Neural cell (in vitro differentiated cells): ENCODE measurements around the gene DCDC1.
A peak's percentile ranks its signal among the peaks of the same experiment; 100 is the strongest.

ENCODE experiments used
- EP300 ChIP-seq: fragments of 450-650 bp; conservative IDR thresholded peaks from 2 replicates; pipeline ENCODE4 v1.6.1; 2014; ENCODE audit warnings: antibody characterized with exemption, mild to moderate bottlenecking, moderate library complexity; ENCODE audit not compliant: poor library complexity, severe bottlenecking
- MXI1 ChIP-seq: fragments of 450-650 bp; conservative IDR thresholded peaks from 2 replicates; pipeline ENCODE4 v1.6.1; 2014; ENCODE audit warnings: antibody characterized with exemption, mild to moderate bottlenecking; ENCODE audit not compliant: poor library complexity, severe bottlenecking
- SMC3 ChIP-seq: fragments of 450-650 bp; conservative IDR thresholded peaks from 2 replicates; pipeline ENCODE4 v1.6.1; 2014; ENCODE audit warnings: antibody characterized with exemption, mild to moderate bottlenecking, moderate library complexity; ENCODE audit not compliant: poor library complexity
- TF ChIP-seq, protein P1 (sequence below): fragments of 450-650 bp; IDR thresholded peaks from 2 replicates; pipeline ENCODE4 v1.5.1; 2014; ENCODE audit warnings: antibody characterized with exemption, mild to moderate bottlenecking, moderate library complexity; ENCODE audit not compliant: poor library complexity, severe bottlenecking

DNA sequence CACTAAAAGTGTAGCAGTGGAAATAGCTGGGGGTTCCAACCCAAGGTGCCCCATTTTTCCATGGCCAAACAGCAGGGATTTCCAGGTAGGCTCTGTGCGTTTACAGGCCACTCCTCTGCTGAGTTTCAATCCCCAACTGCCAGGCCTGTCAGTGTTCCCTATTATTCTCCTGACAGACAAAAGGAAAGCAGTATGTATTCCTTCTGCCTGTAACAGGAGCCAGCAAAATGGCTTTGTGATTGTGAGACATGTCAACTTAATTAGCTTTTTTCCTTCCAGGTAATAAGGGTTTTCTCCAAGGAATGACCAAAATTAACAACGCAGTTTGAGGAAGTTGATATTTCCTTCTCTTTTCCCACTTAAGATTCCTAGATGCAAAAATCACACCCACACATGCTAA lies 506.3 kb downstream of the DCDC1 start:
- TF ChIP-seq EP300 (peak; percentile 90), MXI1 (no peak), SMC3 (no peak)
- TF ChIP-seq, protein P1, sequence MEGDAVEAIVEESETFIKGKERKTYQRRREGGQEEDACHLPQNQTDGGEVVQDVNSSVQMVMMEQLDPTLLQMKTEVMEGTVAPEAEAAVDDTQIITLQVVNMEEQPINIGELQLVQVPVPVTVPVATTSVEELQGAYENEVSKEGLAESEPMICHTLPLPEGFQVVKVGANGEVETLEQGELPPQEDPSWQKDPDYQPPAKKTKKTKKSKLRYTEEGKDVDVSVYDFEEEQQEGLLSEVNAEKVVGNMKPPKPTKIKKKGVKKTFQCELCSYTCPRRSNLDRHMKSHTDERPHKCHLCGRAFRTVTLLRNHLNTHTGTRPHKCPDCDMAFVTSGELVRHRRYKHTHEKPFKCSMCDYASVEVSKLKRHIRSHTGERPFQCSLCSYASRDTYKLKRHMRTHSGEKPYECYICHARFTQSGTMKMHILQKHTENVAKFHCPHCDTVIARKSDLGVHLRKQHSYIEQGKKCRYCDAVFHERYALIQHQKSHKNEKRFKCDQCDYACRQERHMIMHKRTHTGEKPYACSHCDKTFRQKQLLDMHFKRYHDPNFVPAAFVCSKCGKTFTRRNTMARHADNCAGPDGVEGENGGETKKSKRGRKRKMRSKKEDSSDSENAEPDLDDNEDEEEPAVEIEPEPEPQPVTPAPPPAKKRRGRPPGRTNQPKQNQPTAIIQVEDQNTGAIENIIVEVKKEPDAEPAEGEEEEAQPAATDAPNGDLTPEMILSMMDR, result no peak
